Stimulated activated naive CD8-positive, alpha-beta T cell treated with anti-CD3 and anti-CD28 coated beads, Interleukin-15, amount 100 ng/mL, for 72 hours (primary cell): ENCODE results near the gene SRRM2.

Source experiments
- ATAC-seq: fragments of 150-1000 bp; cut with Tn5 transposase; 2 replicates; pipeline ENCODE4 v1.10.0; 2021; ENCODE audit warnings: mild to moderate bottlenecking, moderate library complexity
- DNase-seq, 2 donors: peaks; one replicate each; pipeline ENCODE4 v3.0.0; 2021 to 2022
- H3K27ac Mint-ChIP-seq, 2 donors: one replicate each; pipeline ENCODE4 v1.8.0; 2022; ENCODE audit warnings: mild to moderate bottlenecking in 2 of 2, mixed read lengths in 2 of 2, moderate library complexity in 2 of 2
- H3K27me3 Mint-ChIP-seq: one replicate; pipeline ENCODE4 v1.8.0; 2022; ENCODE audit warnings: mixed read lengths
- H3K4me1 Mint-ChIP-seq: one replicate; pipeline ENCODE4 v1.8.0; 2022; ENCODE audit warnings: mild to moderate bottlenecking, mixed read lengths
- H3K4me3 Mint-ChIP-seq, 2 donors: one replicate each; pipeline ENCODE4 v1.8.0; 2022; ENCODE audit warnings: mild to moderate bottlenecking in 2 of 2, mixed read lengths in 2 of 2, moderate library complexity in 1 of 2
- H3K9me3 Mint-ChIP-seq, 2 donors: one replicate each; pipeline ENCODE4 v1.8.0; 2022; ENCODE audit warnings: mixed read lengths in 2 of 2

Gene SRRM2

DNA sequence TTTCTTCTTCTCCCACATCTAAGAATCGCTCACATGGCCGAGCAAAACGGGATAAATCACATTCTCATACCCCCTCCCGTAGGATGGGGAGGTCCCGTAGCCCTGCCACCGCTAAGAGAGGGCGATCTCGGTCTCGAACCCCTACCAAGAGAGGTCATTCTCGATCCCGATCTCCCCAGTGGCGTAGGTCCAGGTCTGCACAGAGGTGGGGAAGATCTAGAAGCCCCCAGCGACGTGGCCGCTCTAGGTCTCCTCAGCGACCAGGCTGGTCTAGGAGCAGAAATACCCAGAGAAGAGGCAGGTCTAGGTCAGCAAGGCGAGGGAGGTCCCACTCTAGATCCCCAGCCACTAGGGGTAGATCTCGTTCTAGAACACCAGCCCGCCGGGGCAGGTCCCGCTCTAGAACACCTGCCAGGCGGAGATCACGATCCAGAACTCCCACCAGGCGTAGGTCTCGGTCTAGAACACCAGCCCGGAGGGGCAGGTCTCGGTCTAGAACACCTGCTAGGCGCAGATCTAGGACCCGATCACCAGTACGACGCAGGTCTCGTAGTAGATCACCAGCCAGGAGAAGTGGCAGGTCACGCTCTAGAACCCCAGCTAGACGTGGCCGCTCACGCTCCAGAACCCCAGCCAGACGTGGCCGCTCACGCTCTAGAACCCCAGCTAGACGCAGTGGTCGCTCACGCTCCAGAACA lies 9.6 kb downstream of the SRRM2 start:
- ATAC-seq, result no peak
- peaks cover 70% of the 10 kb centered on the region for H3K4me1 Mint-ChIP-seq
- no peak overlapping the region for H3K4me3 Mint-ChIP-seq
- H3K27ac Mint-ChIP-seq, result peak overlapping the region in 1 of 2 donors; percentile 74
- no peaks in the 10 kb centered on the region for H3K9me3 Mint-ChIP-seq
- no peak for DNase-seq
- H3K27me3 Mint-ChIP-seq, result no peaks in the 10 kb centered on the region

DNA sequence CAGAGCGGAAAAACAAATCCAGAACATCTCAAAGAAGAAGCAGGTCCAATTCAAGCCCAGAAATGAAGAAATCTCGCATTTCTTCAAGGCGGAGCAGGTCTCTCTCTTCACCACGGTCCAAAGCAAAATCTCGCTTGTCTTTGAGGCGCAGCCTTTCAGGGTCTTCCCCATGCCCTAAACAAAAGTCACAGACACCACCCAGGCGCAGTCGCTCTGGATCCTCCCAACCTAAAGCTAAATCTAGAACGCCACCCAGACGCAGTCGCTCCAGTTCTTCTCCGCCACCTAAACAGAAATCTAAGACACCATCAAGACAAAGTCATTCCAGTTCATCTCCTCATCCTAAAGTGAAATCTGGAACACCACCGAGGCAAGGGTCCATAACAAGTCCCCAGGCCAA lies 10.3 kb downstream of the SRRM2 start:
- H3K27ac Mint-ChIP-seq, result peak overlapping the region in 1 of 2 donors; percentile 74
- peaks cover 67% of the 10 kb centered on the region for H3K4me1 Mint-ChIP-seq
- H3K4me3 Mint-ChIP-seq, result no peak overlapping the region
- no peaks in the 10 kb centered on the region for H3K9me3 Mint-ChIP-seq
- DNase-seq, result no peak
- no peak for ATAC-seq
- no peaks in the 10 kb centered on the region for H3K27me3 Mint-ChIP-seq

DNA sequence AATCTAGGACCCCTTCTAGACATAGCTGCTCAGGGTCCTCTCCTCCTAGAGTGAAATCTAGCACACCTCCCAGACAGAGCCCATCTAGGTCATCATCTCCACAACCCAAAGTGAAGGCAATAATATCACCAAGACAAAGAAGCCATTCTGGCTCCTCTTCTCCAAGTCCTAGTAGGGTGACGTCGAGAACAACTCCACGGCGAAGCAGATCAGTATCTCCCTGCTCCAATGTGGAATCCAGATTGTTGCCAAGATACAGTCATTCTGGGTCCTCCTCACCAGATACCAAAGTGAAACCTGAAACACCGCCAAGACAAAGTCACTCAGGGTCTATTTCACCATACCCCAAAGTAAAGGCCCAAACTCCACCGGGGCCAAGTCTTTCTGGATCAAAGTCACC lies 10.7 kb downstream of the SRRM2 start:
- Mint-ChIP-seq H3K27ac (no peak overlapping the region), H3K9me3 (no peaks in the 10 kb centered on the region), H3K27me3 (no peaks in the 10 kb centered on the region), H3K4me3 (no peak overlapping the region), H3K4me1 (peaks cover 67% of the 10 kb centered on the region)
- ATAC-seq (no peak), DNase-seq (no peak)

GRCh38 chr16:2764718-2765117 lies 12.3 kb downstream of the SRRM2 start:
- Mint-ChIP-seq H3K4me1 (peaks cover 67% of the 10 kb centered on the region), H3K9me3 (no peaks in the 10 kb centered on the region), H3K4me3 (no peak overlapping the region), H3K27ac (peak overlapping the region in 1 of 2 donors; percentile 44), H3K27me3 (no peaks in the 10 kb centered on the region)
- ATAC-seq (no peak), DNase-seq (no peak)

- H3K27me3 Mint-ChIP-seq, result no peaks in the 10 kb centered on the region
- ATAC-seq, result no peak
- H3K4me1 Mint-ChIP-seq, result peaks cover 70% of the 10 kb centered on the region
- H3K27ac Mint-ChIP-seq, result peak overlapping the region; percentile 41 to 44
- no peak overlapping the region for H3K4me3 Mint-ChIP-seq
- H3K9me3 Mint-ChIP-seq, result no peaks in the 10 kb centered on the region
- DNase-seq, result no peak
Measured at GRCh38 chr16:2765462-2766404, 13.3 kb downstream of the SRRM2 start.

- no peak overlapping the region for H3K4me3 Mint-ChIP-seq
- no peaks in the 10 kb centered on the region for H3K27me3 Mint-ChIP-seq
- H3K27ac Mint-ChIP-seq, result peak overlapping the region in 1 of 2 donors; percentile 80
- DNase-seq (no peak), ATAC-seq (no peak)
- H3K9me3 Mint-ChIP-seq, result no peaks in the 10 kb centered on the region
- H3K4me1 Mint-ChIP-seq, result peaks cover 71% of the 10 kb centered on the region
Measured at GRCh38 chr16:2766430-2767139, 14.1 kb downstream of the SRRM2 start.

- H3K4me1 Mint-ChIP-seq, result peaks cover 69% of the 10 kb centered on the region
- H3K27ac Mint-ChIP-seq, result peak overlapping the region in 1 of 2 donors; percentile 80
- no peaks in the 10 kb centered on the region for H3K27me3 Mint-ChIP-seq
- DNase-seq (no peak), ATAC-seq (no peak)
- no peaks in the 10 kb centered on the region for H3K9me3 Mint-ChIP-seq
- H3K4me3 Mint-ChIP-seq, result no peak overlapping the region
Measured at GRCh38 chr16:2767140-2767731, 14.8 kb downstream of the SRRM2 start.

- peaks cover 69% of the 10 kb centered on the region for H3K4me1 Mint-ChIP-seq
- ATAC-seq (no peak), DNase-seq (no peak)
- H3K9me3 Mint-ChIP-seq, result no peaks in the 10 kb centered on the region
- H3K27ac Mint-ChIP-seq, result peak overlapping the region in 1 of 2 donors; percentile 32
- no peaks in the 10 kb centered on the region for H3K27me3 Mint-ChIP-seq
- H3K4me3 Mint-ChIP-seq, result no peak overlapping the region
Measured at GRCh38 chr16:2767891-2768290, 15.5 kb downstream of the SRRM2 start.

DNA sequence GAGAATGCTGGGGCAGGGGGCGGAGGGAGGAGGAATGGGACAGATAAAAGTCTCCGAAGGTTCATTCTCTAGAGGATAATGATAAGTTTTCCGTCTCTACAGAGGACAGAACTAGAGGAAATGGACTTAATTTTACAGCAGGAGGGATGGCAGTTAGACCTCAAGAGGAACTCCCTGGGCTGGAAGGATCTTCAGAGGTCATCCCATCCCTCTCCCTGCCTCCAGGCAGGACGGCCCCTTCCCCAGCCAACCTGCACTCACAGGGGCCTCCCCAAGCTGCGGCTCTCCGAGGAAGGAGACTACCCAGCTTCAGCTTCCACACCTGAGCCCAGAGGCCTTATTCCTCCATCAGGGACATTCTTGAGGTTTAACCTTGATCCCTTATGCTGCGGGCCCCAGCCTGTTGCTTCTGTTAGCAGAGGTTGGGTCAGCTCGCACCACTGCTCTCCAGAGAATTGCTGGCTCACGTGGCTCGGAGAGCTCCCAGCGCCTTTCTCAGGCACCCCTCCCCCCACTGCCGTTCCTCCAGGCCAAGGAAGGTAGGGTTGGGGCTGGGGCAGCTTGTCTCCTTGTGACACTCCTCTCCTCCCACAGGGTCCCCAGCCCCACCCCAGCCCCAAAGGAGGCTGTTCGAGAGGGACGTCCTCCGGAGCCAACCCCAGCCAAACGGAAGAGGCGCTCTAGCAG lies 16.1 kb downstream of the SRRM2 start:
- no peaks in the 10 kb centered on the region for H3K9me3 Mint-ChIP-seq
- peak overlapping the region in 1 of 2 donors; percentile 93 for H3K27ac Mint-ChIP-seq
- H3K27me3 Mint-ChIP-seq, result no peaks in the 10 kb centered on the region
- DNase-seq (no peak), ATAC-seq (no peak)
- peaks cover 71% of the 10 kb centered on the region for H3K4me1 Mint-ChIP-seq
- no peak overlapping the region for H3K4me3 Mint-ChIP-seq

DNA sequence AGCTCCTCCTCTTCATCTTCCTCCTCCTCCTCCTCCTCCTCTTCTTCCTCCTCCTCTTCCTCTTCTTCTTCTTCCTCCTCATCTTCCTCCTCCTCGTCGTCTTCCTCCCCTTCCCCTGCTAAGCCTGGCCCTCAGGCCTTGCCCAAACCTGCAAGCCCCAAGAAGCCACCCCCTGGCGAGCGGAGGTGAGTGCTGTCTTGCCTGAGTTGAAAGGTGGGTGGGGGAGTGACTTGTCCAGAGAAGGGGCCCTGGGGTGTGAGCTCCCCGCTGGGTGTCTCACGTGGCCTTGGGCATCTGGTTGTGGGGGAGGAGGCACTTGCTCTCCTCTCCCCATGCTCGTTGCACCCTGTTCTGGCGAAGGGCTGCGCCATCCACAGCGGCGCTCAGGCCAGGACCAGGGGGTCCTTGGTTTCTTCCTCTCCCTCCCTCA lies 16.7 kb downstream of the SRRM2 start:
- ATAC-seq (no peak), DNase-seq (no peak)
- Mint-ChIP-seq H3K27me3 (no peaks in the 10 kb centered on the region), H3K9me3 (no peaks in the 10 kb centered on the region), H3K27ac (peak overlapping the region in 1 of 2 donors; percentile 93), H3K4me3 (no peak overlapping the region), H3K4me1 (peaks cover 74% of the 10 kb centered on the region)

DNA sequence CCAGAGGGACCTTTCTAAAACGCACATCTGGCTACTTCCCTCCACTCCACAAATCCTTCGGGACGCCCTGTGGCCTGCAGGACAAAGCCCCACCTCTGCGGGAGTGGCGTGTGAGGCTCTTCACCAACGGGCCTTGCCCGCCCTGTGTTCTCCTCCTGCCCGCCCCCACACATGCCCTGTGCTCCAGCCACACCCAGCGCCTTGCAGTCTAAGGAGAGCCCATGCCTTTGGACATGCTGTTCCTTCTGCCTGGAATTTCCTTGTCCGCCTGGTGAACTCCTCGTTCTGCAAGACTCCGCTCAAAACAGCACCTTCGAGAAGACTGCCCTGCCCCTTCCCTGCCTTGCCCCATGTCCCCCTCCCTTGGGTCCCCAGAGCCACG lies 17.2 kb downstream of the SRRM2 start:
- Mint-ChIP-seq H3K9me3 (no peaks in the 10 kb centered on the region), H3K27ac (peak overlapping the region in 1 of 2 donors; percentile 14), H3K4me3 (peak overlapping the region in 1 of 2 donors; percentile 15), H3K27me3 (no peaks in the 10 kb centered on the region), H3K4me1 (peaks cover 79% of the 10 kb centered on the region)
- DNase-seq, result no peak
- ATAC-seq, result no peak

GRCh38 chr16:2770057-2770951 lies 17.9 kb downstream of the SRRM2 start:
- H3K4me1 Mint-ChIP-seq, result peaks cover 80% of the 10 kb centered on the region
- ATAC-seq, result peak; percentile 53
- H3K27ac Mint-ChIP-seq, result peak overlapping the region; percentile 82 to 84
- H3K4me3 Mint-ChIP-seq, result peak overlapping the region in 1 of 2 donors; percentile 15
- DNase-seq, result no peak
- H3K27me3 Mint-ChIP-seq, result no peaks in the 10 kb centered on the region
- H3K9me3 Mint-ChIP-seq, result no peaks in the 10 kb centered on the region

- ATAC-seq (no peak), DNase-seq (no peak)
- Mint-ChIP-seq H3K27ac (peak overlapping the region in 1 of 2 donors; percentile 82), H3K4me1 (peaks cover 81% of the 10 kb centered on the region), H3K4me3 (no peak overlapping the region), H3K27me3 (no peaks in the 10 kb centered on the region), H3K9me3 (no peaks in the 10 kb centered on the region)
Measured at GRCh38 chr16:2771496-2772402, 19.3 kb downstream of the SRRM2 start.
